ENCODE measurements around the gene GPC1.

Gene GPC1

DNA sequence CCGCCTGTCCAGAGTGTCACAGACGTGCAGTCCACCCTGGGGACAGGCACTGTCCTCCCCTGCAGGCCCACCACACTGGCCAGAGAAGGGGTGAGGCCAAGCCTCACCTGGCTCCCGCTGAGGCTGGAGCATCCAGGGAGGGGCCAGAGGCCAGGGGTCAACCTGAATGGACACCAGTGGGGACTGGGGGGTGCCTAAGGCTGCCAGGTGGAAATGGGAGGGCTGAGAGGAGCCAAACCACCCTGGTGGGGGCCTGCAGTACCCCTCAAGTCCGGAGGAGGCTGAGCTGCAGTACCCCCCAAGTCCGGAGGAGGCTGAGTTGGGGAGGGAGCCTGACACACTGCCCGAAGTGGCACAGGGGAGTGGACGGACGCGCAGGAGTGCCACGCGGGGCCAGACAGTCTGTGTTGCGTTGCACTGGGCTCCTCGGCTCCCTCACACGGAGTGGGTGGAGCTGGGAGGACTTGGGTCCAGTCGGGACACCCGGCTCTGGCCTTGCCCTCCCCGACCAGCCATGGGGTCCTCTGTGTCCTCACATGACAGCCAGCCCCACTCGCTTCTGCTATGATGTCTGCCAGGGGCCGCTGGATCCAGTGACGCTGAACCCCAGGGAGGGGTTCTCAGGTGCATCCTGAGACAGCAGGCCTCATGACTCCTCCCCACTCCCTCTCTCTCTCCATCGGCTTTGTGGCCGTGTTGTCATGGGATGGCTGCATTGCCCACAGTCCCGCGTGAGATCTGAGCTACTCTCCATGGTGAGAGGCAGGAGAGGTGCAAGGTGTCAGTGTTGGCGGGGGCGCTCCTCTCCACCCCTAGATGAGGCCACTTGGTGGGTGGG lies 22.3 kb upstream of the GPC1 start:
- DNase-seq, result no peak

DNA sequence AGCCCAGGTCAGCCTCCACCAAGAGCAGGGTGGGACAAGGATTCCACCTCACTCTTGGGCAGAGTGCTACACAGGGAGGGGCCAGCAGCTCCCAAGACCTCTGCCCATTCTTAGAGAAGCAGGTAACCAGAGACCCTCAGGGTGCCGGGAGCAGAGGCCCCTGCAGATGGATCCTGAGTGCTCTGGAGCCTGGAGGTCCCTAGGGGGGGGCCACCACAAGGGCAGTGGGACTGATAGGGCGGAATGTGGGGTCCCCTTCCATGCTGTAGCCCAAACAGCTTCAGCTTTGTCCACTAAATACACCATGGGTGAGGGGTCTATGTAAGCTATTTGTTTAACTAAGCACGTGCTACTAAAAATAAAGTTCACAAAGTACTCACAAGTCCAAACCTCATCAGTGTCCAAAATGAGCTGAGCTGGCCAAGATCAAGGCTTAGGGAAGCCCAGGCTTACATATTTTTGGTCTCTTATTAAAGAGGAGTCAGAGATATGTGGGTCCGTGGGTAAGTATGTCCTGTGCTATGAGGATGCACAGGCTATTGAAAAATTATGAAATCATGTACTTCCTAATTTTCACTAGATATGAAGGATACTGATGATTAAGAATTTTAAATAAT lies 21.5 kb upstream of the GPC1 start:
- no peak for DNase-seq

DNA sequence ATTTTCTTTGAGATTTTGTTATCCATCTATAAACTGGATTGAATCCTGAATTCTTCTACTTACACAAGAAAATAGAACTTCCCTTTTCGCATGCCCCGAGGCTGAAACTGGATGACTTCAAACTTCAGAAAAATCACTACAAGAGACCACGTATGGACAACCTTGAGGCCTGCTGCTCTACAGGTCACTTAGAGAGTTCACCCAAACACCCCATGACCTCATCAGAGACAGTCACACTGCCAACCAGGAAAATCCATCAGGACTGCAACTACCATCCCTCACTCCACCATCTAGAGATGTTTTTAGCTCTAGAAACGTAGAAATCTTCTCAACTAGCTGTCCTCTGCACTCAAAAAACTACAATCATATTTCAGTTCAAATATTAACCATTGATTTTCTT lies 18.6 kb upstream of the GPC1 start:
- no peak for DNase-seq

DNA sequence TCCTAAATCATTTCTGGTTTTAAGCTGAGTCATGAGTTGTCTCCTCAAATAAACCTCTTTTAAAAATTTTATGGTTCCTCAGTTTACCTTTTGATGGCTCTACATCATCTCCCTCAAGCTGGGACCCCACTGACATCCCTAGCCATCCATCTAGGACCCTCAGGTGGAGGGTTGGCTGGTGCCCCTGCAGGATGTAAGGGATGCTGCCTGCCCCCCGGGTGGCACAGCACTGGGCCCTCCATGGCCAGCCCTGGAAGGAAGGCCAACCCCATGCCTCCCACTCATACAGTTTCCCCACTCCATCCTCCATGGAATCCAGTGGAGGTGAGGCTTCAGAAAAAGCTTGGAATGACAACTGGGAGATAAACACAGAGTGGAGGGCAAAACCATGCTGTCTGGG lies 17.2 kb upstream of the GPC1 start:
- no peak for DNase-seq

DNA sequence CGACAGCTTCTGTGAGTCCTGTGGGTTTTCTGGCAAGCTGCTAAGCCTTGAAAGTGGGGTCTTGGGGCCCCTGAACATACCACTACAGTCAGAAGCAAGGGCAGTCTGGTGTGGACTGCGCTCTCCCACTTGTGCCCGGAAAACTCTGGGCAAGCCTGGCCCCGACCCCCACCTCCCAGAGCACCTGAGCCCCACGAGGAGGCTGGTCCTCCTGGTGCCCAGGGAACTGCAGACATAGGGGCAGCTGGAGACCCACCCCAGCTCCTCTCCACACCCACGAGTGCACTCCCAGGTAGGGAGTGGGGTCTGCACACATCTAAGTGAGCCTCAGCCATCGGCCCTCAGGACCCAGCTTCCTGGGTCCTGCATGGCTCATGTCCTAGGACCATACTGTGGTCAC lies 16.2 kb upstream of the GPC1 start:
- DNase-seq, result no peak

DNA sequence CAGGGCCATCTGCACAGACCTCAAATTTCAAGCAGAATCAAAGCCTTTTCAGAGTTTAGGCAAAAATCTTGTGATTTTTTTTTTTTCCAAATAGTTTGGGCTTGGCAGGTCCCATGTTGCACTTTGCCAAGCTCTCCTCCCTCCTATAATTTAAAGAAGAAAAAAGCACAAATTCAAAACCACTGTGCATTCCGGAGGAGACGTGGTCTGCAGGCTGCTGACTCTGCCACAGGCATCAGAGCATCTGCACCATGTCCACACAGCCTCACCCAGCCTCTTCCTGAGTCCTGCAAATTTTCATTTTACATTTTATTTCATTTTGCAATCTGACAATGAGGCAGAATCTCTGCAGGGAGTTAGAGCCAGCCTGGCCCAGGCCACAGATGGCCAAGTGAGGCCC lies 15.7 kb upstream of the GPC1 start:
- DNase-seq, result no peak

DNA sequence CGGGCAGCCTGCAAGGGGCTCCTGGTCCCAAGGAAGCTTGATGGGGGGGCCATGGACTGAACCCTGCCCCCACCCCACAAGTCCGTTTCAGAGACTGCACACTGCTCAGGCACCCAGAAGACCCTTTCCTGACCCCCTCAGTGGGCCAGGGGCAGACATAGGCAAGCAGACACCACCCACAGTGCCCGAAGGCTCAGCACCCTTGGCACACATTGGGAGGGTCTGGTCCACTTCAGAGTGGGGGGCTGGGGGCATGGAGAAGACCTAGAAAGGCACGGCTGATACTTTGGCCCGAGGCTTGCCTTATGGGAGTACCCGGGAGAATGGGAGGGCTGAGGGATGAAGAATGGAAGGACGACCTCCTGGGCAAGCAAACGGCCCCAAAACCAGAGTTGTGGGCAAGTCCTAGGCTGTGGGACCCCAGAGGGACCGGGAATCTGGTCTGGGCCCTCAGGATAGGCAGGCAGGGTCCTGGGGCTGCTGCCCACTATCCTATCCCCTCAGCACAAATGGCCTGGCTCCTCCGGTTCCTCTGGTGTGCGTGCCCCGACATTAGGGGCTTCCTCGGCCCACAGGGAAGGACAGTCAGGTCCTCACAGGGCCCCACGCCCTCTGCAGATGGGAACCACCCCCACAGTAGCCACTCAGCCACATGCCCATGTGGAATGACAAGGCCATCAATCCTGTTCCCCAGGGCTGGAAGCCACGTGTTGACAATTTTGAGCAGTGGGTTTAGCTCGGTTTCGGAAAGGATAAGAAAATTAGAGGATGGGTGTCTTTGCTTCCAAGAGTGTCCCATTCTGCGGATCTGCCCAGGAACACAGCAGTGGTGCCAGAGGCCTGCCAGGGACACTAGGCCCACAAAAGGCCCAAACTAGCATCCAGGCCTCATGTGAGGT lies 15.0 kb upstream of the GPC1 start:
- no peak for DNase-seq

DNA sequence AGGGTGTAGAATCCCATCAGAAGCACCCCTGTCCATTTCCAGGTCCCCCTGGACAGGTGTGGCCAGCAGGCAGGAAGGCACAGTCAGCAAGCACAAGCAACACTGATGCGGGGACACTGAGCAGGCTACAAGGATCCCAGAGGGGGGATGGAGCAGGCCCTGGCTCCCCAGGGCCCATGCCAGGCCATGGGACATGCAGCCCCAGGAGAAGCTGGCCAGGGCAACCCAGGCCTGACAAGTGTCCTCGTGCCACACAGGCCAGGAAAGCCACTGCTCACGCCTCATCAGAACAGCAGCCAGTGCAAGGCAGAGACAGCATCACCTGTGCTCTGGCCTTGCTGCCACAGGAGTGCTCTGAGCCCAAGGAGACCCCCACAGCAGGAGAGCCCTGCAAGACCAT lies 14.1 kb upstream of the GPC1 start:
- DNase-seq, result no peak

DNA sequence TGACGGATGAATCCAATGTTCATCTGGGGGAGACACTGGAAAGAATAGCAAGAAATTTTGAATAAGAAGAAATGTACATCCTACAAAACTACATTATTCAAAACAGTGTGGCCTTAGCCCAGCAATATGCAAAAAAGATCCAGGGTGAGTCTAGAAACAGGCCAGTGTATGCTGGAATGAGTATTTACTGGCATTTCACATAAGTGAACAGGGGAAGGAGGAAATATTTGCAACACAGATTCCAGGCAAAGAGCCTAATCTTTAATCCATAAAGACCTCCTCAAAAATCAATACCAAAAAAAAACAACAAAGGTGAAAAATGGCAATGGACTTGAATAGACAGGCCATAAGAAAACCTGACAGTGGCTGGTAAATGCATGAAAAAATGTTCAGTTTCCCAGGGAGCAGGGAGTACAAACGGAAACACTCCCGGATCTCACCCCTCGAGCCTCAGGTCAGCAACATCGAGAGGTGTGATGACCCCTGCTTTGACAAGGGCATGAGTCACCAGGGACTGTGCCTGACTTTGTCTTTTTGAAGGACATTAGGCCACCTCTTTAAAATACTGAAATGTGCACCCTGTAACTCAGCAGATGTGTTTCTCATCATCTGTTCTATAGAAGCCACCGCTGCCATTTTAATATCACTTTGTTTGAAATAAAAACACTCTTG lies 12.7 kb upstream of the GPC1 start:
- DNase-seq, result no peak

DNA sequence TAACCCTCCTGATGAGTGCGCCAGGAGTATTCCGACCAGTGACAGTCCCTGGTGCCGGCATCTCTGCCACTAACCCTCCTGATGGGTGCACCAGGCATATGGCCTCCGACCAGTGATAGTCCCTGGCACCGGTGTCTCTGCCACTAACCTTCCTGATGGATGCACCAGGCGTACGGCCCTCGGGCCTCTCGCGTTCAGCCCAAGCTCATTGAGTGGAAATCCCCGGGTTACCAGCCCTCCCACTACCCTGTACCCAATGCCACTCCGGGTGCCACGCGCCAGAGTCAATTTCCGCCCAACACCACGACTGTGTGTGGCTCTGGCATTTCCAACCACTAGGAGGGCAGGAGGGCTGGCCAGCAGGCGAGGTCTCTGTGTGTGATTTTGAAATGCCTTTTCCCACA lies 11.7 kb upstream of the GPC1 start:
- no peak for DNase-seq

DNA sequence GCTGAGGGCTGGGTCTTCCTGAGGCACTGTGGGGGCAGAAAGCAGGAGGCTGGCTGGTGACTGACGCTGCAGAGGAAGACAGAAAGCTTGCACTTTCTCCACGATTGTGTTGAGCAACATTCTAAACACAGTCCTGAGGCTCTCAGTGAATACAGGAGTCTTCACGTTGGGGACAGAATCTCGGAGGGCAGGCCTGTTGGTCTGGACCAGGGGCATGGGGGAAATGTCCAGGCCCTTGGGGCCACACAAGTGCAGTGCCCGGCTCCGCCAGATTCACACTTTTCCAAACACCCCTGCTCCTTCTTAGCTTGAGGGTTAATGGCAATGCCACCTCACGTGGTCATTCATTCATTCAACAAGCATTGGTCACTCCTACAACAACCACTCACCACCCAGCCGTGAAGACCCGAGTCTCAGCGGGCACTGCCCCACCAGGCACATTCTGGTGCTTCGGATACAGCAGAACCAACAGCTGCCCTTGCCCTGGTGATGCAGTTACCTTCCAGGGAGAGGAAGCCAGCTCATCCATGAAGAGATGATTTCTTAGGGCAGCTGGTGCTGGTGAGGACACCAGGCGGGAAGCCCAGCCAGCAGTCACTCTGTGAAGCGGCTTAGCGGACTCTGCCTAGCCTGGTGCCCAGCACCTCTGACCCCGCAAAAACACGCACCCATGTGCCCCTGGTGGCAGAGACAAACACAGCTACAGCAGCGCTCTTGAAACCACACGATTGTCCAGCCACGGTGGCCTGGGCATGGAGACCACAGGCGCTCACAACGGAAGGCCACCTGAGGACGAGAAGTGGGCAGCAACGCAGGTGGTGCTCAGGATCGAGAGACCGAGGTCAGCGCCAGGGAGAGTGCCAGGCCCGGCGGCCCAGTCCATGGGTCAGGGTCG lies 10.9 kb upstream of the GPC1 start:
- no peak for DNase-seq

DNA sequence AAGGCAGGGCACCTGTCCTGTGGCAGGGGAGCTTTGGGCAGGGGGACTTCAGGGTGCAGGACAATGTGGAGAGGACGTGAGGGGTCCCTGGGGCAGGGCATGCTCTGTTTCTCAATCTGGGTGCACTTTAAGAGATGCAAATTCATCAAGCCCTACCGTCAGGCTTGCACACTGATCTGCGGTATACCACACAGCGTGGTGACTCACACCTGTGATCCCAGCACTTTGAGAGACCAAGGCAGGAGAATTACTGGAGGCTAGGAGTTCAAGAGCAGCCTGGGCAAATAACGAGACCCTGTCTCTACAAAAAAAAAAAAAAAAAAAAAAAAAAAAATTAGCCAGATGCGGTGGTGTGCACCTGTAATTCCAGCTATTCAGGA lies 10.2 kb upstream of the GPC1 start:
- no peak for DNase-seq

DNA sequence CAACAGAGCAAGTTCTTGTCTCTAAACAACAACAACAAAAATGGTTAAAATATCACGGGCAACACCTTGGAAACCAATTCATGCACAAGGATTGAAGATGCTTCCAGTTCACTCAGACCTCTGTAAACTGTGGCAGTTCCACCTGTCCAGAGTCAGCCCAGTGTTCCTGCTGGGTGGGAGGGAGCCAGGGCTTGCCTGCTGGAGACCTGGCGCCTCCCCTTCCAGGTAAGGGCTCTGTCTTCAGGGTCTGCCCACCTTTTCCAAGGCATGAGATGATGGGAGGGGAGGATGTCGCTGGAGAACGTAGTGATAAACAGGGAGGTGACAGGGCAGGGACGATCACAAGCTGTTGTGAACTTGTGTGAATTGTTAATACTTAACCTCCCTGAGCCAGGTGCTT lies 9.8 kb upstream of the GPC1 start:
- DNase-seq, result no peak

DNA sequence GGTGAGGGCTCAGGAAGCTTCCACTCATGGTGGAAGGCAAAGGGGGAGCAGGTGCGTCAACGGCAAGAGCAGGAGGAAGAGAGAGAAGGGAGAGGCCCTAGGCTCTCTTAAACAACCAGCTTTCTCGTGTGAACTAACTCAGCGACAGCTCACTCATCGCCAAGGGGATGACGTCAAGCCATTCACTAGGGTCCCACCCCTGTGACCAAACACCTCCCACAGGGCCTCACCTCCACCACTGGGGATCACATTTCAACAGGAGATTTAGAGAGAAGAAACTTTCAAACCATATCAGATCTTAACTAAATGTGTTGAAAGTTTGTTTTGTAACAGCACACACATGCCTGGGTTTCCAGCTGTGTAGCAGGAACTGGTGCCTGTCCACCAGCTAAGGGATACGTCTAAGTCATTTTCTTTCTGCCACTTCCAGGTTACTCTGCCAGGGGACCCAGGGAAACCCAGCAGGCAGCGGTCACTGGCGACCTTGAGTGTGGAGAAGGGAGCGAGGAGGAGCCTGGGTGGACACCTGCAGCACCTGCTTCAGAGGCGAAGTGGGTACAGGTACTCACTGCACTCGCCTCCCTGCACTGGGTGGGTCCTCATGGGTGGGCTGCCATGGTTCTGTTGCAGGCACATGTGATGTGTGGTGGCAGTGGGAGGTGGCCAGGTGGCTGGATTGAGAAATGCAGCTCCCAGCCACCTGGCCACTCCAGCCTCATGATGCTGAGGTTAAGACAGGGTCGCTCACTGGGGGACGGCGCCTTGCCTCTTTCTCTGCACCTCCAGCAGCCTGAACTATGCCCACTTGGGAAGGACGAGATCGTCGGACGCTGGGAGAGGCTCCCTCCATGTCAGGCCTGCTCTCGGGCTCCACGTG lies 8.4 kb upstream of the GPC1 start:
- no peak for DNase-seq

DNA sequence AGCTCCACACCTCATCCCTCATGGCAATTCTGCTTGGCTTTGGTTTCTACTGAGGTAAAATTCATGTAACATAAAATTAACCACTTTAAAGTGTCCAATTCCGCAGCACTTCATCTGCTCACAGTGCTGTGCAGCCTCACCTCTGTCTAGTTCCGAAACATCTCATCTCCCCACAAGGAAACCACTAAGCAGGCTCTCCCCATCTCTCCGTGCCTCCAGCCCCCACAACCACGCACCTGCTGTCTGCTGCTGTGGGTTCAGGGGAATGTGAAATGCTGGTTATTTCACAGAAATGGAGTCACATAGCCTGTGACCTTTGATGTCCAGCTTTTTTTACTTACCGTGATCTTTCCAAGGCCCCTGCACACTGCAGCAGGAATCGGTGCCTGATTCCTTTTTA lies 7.7 kb upstream of the GPC1 start:
- no peak for DNase-seq

DNA sequence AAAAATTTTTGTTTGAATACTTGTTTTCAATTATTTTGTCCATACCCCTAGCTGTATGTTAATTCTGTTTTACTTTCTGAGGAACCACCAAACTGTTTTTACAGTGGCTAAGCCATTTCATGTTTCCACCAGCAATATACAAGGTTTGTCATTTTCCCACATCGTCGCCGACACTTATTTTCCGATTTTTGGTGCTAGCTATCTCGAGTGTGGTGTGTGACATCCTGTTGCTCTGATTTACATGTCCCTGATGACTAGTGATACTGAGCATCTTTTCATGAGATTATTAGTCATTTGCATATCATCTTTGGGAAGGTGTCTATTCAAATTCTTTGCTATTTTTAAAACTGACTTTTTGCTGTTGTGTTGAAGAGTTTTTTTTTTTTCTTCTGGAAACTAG lies 7.2 kb upstream of the GPC1 start:
- no peak for DNase-seq

DNA sequence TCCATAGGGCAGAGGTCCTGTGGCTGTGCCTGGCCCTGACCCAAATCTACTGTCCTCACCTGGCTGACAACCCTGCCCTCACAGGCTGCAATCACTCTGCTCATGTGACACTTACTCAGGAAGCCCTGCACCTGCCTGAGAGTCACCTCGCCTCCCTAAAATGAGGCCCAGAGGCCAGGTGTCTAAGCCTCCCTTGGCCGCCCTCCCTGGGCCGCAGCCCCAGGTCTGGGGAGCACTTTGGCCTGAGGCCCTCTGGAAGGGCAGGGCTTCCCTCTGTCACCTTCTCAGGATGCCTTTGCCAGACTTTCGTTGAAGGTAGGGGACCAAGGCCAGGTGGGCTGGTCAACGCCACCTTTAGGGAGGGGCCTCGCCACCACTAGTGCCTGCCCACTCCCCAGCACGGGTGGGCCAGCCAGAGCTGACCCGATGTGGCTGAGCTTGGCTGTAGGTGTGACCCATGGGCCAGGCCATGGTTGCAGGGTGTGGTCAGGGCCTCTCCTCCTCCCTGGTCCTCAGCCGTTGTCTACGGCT lies 6.1 kb upstream of the GPC1 start:
- DNase-seq, result no peak

DNA sequence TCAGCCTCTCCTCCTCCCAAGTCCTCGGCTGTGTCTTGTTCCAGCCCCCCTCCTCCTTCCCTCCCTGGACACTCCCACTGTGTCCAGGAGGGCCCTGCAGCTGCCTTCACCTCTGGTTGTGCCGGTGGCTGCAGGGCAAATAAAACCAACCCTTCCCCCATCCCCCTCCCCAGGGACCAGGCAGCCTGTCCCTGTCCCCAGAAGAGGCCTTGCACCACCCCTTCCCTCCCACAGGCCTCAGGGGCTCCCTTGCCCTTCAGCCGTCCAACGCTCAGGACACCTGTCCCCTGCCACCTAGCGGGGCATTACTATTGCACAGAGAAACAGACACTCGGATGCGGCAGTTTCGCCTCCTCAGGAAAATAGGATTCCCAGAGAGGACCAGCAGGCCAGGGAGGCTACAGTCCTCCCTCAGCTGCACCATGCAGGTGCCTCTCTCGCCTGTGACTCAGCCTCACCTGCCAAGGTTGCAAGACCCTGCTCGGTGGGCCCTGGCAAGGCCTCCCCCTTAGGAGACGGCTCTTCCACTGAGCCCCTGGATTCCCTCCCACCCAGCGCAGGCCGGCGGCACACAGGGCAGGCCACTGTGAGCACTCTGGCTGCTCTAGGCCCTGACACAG lies 5.5 kb upstream of the GPC1 start:
- DNase-seq, result no peak

DNA sequence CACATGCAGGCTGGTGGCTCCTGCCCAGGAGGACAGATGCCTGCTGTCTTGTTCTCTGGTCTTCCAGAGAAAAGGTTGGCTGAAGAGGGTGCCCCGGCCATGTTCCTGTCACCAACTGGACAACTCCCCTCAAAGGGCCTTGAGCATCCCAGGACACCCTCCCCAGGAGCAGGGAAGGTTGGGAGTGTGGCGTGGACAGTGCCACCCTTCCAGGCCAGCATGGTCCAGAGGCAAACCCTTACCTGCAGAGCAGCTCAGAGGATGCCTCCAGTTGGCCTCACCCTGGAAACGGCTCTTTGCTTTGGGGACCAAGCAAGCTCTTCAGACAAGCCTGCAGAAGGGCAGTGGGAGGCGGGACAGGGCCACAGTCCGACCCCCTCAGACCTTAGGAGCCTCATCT lies 4.9 kb upstream of the GPC1 start:
- no peak for DNase-seq

DNA sequence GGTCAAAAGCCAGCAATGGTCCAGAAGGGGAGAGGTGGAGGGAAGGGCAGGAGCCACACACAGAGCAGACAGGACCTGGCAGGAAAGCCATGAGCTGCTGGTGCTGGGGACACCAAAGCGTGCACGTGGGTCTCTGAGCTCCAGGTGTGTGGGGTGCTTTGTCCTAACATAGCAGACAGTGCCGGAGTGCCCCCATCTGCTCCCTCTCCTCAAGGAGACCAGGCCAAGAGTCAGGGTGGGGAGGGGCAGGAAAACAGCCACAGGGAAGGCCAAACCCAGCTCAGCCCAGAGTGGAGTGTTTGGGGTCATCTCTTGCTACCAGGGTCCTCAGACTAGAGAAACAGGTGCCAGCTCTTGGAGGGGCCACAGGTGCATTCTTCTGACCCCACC lies 4.2 kb upstream of the GPC1 start:
- DNase-seq, result no peak
